Ovary (tissue), 9 donors: ENCODE measurements around the gene IGSF21. TPM values are rescaled to one million over a fixed set of nuclear protein-coding genes. Genes with fewer than 3 reads are reported as not detected.

Experiments
- DNase-seq, 5 donors: peaks; one replicate each; pipeline ENCODE4 v3.0.0-alpha.2; 2019 to 2020
- H3K27ac ChIP-seq, 2 donors: fragments of 200-600 bp; one replicate each; pipeline versions ENCODE4 v1.5.1 to v1.8.0; 2019 to 2022
- H3K27me3 ChIP-seq: fragments of 200-600 bp; one replicate; pipeline ENCODE4 v1.8.0; 2022
- H3K36me3 ChIP-seq: fragments of 200-600 bp; sonication (generic); one replicate; pipeline ENCODE4 v1.5.1; 2019
- H3K4me1 ChIP-seq: one replicate; pipeline ENCODE4 v1.8.1; 2013; ENCODE audit warnings: mild to moderate bottlenecking, moderate library complexity; ENCODE audit not compliant: insufficient read depth
- H3K4me3 ChIP-seq: fragments of 200-600 bp; sonication (generic); one replicate; pipeline ENCODE4 v1.5.1; 2017
- H3K9me3 ChIP-seq, 2 donors: fragments of 200-600 bp in 1 of 2; sonication (generic) in 1 of 2; one replicate each; pipeline versions ENCODE4 v1.5.1 to v1.8.1; 2013 to 2019; ENCODE audit warnings: mild to moderate bottlenecking in 1 of 2, moderate library complexity in 1 of 2
- CTCF ChIP-seq, 3 donors: fragments of 450-650 bp in 2 of 3; fragments of 200-600 bp in 1 of 3; IDR thresholded peaks; one replicate each; pipeline versions ENCODE4 v1.5.1 to v1.8.0; 2016 to 2022; ENCODE audit warnings: antibody characterized with exemption in 3 of 3, mild to moderate bottlenecking in 1 of 3
- EP300 ChIP-seq: sonication (generic); formaldehyde crosslinking; IDR thresholded peaks from one replicate; pipeline ENCODE4 v1.6.1; 2017; ENCODE audit warnings: antibody characterized with exemption
- POLR2A ChIP-seq: fragments of 450-650 bp; IDR thresholded peaks from one replicate; pipeline ENCODE4 v1.6.1; 2017; ENCODE audit warnings: antibody characterized with exemption, mild to moderate bottlenecking, moderate library complexity
- WGBS, 3 donors: extraction: QIAGEN DNeasy Blood & Tissue Kit in 1 of 3; methylation state at CpG; one replicate each; pipeline versions ENCODE4 v1.1.5 to v1.1.7; 2013 to 2017; 5-methylcytosine and 5-hydroxymethylcytosine counted together
- intact Hi-C, 4 donors: fragments of 100-400 bp; cut with DNase I; formaldehyde crosslinking; loops; one replicate each; pipeline versions ENCODE4 v1.11.0 to v1.15.1; 2022 to 2023
- polyA plus RNA-seq, 2 donors: library from polyadenylated mRNA; stranded (reverse); fragments of 200-250 nt in 1 of 2; fragments of 350-450 nt in 1 of 2; fragmentation: Illumina TruSeq in 1 of 2; extraction: RNeasy Lipid Tissue Mini Kit (QIAGEN cat#74804) in 1 of 2; gene quantifications; one replicate each; pipeline ENCODE4 v1.2.3, GENCODE V29; 2013 to 2014
- total RNA-seq, 7 donors: library from RNA; depleted of rRNA in 2 of 7; stranded (reverse); fragments of >200 nt in 2 of 7; fragmentation: NEBNext Ultra II Directional in 3 of 7; extraction: Animal tissue kit (Norgen Biotek cat#: 25700) in 3 of 7; gene quantifications; one replicate each; pipeline versions ENCODE4 v1.1.0 to v1.2.4, GENCODE V29; 2016 to 2023
- donor health status: DM: no; HTN: no; CAD: no; lungs with moderate emphysema.
- donor health status: DM: no; HTN: no; CAD: no.
- donor health status: Bipolar disorder and iron deficiency.
- donor health status: DM: yes; HTN: yes; CAD: no.
- donor health status: DM: no; HTN: no; CAD: no.
- donor health status: DM: yes; HTN: yes; CAD: no.

Gene IGSF21
- total and polyA plus RNA-seq, 9 donors: 0.24 to 4.5 (median 1.3) TPM

DNA sequence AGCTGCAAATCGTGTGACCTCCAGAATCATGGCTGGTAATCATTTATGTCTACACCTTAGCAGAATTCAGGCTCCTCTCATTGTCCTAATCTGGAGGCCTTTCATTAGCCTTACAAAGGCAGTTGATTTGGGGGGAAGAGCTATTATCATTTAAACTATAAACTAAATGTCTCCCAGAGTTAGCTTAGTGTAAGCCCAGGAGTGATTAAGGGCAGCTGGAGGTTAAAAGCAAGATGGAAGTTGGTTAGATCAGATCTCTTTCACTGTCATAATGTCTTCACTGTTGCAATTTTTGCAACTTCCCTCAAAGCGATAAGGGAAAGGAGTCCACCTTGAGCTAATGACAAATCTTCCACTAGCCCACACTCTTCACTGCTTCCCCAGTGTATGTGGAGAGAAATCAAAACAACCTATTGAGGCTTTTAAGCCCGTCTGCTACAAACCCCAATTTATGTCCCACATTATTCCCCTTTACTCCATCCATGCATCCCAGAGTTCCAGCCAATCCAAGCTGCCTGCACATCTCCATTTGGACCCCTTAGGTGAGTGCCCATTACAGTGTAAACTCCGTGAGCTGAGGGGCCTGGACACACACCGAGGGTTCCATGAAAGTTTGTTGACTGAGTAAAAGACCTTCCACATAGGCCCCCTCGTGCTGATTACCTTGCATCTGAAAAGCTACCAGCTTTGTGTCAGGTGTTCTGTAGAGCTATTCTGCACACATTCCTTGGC is 311.7 kb downstream of the IGSF21 start:
- no peaks in the 10 kb centered on the region for H3K4me1 ChIP-seq
- intact Hi-C loops: no loop called here
- no peaks in the 10 kb centered on the region for H3K27me3 ChIP-seq
- H3K4me3 ChIP-seq: no peak overlapping the region
- H3K36me3 ChIP-seq: no peaks in the 10 kb centered on the region
- no peak for DNase-seq
- TF ChIP-seq CTCF (IDR thresholded peaks at IDR 0.05): no peak
- no peak for TF ChIP-seq EP300
- no peak for TF ChIP-seq POLR2A
- WGBS, 3 donors: 64 to 74% (median 72%) methylated on average over 6 of the region's 6 CpGs
- no peak overlapping the region for H3K27ac ChIP-seq
- no peaks in the 10 kb centered on the region for H3K9me3 ChIP-seq

DNA sequence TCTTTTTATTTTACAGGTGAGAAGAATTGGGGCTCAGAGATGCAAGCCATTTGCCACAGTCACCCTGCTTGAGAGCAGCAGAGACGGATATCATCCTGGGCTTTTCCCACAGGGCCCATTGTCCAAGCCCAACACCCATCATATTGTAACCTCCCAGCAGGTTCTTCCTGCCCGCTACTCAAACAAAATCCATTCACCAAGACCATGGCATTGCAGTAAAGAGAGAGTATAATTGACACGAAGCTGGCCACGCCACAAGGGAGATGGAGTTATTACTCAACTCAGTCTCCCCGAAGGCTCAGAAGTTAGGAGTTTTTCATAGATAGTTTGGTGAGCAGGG is 312.2 kb downstream of the IGSF21 start:
- no peak for DNase-seq

GRCh38 chr1:18422076-18422777 is 314.6 kb downstream of the IGSF21 start:
- Histone ChIP-seq H3K4me1 (no peaks in the 10 kb centered on the region), H3K27me3 (no peaks in the 10 kb centered on the region), H3K36me3 (no peaks in the 10 kb centered on the region), H3K27ac (no peak overlapping the region), H3K9me3 (no peaks in the 10 kb centered on the region), H3K4me3 (no peak overlapping the region)
- DNase-seq: no peak
- 65 to 68% (median 66%) methylated on average over 15 of the region's 15 CpGs for WGBS, 3 donors
- intact Hi-C loops: no loop called here
- TF ChIP-seq POLR2A: no peak
- TF ChIP-seq EP300: no peak
- no peak for TF ChIP-seq CTCF (IDR thresholded peaks at IDR 0.05)

More for the DNA sequence above, 312.2 kb downstream of the IGSF21 start:
- H3K36me3 ChIP-seq: no peaks in the 10 kb centered on the region
- H3K27me3 ChIP-seq: no peaks in the 10 kb centered on the region
- H3K4me3 ChIP-seq: no peak overlapping the region
- no peaks in the 10 kb centered on the region for H3K4me1 ChIP-seq
- intact Hi-C loops: no loop called here
- H3K9me3 ChIP-seq: no peaks in the 10 kb centered on the region
- H3K27ac ChIP-seq: no peak overlapping the region
- TF ChIP-seq EP300 (no peak), POLR2A (no peak), CTCF (IDR thresholded peaks at IDR 0.05) (no peak)
- WGBS, 3 donors: 78 to 89% (median 84%) methylated on average over 5 of the region's 5 CpGs

DNA sequence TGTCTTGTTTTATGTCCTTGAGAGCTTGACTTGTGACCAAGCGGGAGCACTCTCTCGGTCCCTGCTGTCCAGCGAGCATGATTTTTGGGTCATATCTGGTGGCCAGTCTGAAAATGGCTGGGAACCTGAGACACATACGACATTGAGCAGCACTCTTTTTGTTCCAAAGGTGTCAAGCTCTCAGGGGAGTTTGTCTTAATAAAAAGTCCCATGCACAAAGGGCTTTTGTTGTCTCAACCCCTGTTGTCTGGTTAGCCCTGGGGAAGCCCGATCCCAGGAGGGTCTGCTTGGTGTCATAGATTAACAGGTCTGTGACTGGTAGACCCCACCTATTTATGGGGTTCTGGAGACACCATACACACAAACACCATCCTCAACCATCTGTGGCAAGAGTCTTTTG is 315.4 kb downstream of the IGSF21 start:
- DNase-seq: no peak
- Histone ChIP-seq H3K9me3 (no peaks in the 10 kb centered on the region), H3K27me3 (no peaks in the 10 kb centered on the region), H3K27ac (no peak overlapping the region), H3K4me3 (no peak overlapping the region), H3K4me1 (no peaks in the 10 kb centered on the region), H3K36me3 (no peaks in the 10 kb centered on the region)
- intact Hi-C loops: no loop called here
- WGBS, 3 donors: 82 to 92% (median 85%) methylated on average over 5 of the region's 5 CpGs
- TF ChIP-seq POLR2A: no peak
- no peak for TF ChIP-seq CTCF (IDR thresholded peaks at IDR 0.05)
- TF ChIP-seq EP300: no peak
